Raji (cell line): ENCODE results near the gene CAPS.

Experiments
- POLR2A ChIP-seq: IDR thresholded peaks from 2 replicates; pipeline ENCODE4 v1.6.1; 2011; ENCODE audit warnings: low read depth, low read length, control low read depth; ENCODE audit not compliant: insufficient read depth

The CAPS gene

GRCh38 chr19:5891572-5891937 lies 22.5 kb upstream of the CAPS start:
- TF ChIP-seq POLR2A = no peak

GRCh38 chr19:5891938-5892771 lies 21.9 kb upstream of the CAPS start:
- TF ChIP-seq POLR2A = no peak; the same call in 1 of the 2 replicates

- TF ChIP-seq POLR2A = no peak
Measured at GRCh38 chr19:5892772-5893275, 21.2 kb upstream of the CAPS start.

GRCh38 chr19:5893296-5893903 lies 20.7 kb upstream of the CAPS start:
- no peak for TF ChIP-seq POLR2A

- TF ChIP-seq POLR2A = no peak
Measured at GRCh38 chr19:5893907-5894703, 19.9 kb upstream of the CAPS start.

- TF ChIP-seq POLR2A = no peak
Measured at GRCh38 chr19:5894704-5895349, 19.2 kb upstream of the CAPS start.

- no peak for TF ChIP-seq POLR2A
Measured at GRCh38 chr19:5895409-5895808, 18.6 kb upstream of the CAPS start.

- no peak for TF ChIP-seq POLR2A
Measured at GRCh38 chr19:5895890-5896289, 18.2 kb upstream of the CAPS start.

- TF ChIP-seq POLR2A = no peak
Measured at GRCh38 chr19:5896365-5897076, 17.5 kb upstream of the CAPS start.

GRCh38 chr19:5897189-5897969 lies 16.7 kb upstream of the CAPS start:
- no peak for TF ChIP-seq POLR2A

- no peak for TF ChIP-seq POLR2A
Measured at GRCh38 chr19:5899728-5900526, 14.1 kb upstream of the CAPS start.

- TF ChIP-seq POLR2A = no peak
Measured at GRCh38 chr19:5900976-5901375, 13.1 kb upstream of the CAPS start.

GRCh38 chr19:5903056-5903623 lies 10.9 kb upstream of the CAPS start:
- TF ChIP-seq POLR2A = no peak
